ENCODE results near the gene PREX1.

DNA sequence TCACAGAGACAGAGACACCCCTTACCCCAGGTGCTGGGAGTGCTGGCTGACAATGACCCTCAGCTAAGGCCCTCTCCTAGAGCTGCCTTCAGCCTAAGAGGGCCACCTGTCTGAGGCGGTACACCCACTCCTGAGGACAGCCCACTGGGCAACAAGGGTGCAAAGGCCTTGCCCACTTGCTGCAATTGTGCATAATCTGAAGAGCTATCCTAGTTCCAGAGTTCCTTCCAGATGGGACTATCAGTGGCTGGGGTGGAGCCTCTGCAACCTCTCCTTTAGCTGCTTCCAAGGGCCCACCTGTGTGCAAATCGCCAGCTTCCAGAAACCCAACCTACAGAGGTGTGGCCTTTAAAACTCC lies 87.5 kb downstream of the PREX1 start:
- TF ChIP-seq, protein P1, sequence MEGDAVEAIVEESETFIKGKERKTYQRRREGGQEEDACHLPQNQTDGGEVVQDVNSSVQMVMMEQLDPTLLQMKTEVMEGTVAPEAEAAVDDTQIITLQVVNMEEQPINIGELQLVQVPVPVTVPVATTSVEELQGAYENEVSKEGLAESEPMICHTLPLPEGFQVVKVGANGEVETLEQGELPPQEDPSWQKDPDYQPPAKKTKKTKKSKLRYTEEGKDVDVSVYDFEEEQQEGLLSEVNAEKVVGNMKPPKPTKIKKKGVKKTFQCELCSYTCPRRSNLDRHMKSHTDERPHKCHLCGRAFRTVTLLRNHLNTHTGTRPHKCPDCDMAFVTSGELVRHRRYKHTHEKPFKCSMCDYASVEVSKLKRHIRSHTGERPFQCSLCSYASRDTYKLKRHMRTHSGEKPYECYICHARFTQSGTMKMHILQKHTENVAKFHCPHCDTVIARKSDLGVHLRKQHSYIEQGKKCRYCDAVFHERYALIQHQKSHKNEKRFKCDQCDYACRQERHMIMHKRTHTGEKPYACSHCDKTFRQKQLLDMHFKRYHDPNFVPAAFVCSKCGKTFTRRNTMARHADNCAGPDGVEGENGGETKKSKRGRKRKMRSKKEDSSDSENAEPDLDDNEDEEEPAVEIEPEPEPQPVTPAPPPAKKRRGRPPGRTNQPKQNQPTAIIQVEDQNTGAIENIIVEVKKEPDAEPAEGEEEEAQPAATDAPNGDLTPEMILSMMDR (IDR thresholded peaks at IDR 0.05), result no peak
- no peak for TF ChIP-seq POLR2AphosphoS5 (IDR thresholded peaks at IDR 0.05; ENCODE audit: low read depth, low read length)
- no peak for TF ChIP-seq SIN3A (IDR thresholded peaks at IDR 0.05; ENCODE audit: borderline replicate concordance, insufficient read depth, low read depth, low read length)

Data from Panc1 (cell line).